Endothelial cell of hepatic sinusoid (primary cell): ENCODE results near the gene SOX6.

Experiments
- in situ Hi-C: cut with HindIII; loops from 2 replicates; pipeline ENCODE4 v1.10.0; 2017; ENCODE audit warnings: low sequenced_read_pairs

SOX6 gene

GRCh38 chr11:16195651-16196050 lies 160.7 kb downstream of the SOX6 start:
- in situ Hi-C loops, result no loop called here

- in situ Hi-C loops, result no loop called here
These were observed 161.8 kb downstream of the SOX6 start for GRCh38 chr11:16194566-16194965.

- in situ Hi-C loops, result no loop called here
These were observed 162.4 kb downstream of the SOX6 start for GRCh38 chr11:16193897-16194381.

- in situ Hi-C loops, result no loop called here
These were observed 164.5 kb downstream of the SOX6 start for GRCh38 chr11:16191868-16192240.

GRCh38 chr11:16191212-16191867 lies 165.0 kb downstream of the SOX6 start:
- in situ Hi-C loops, result no loop called here

- in situ Hi-C loops, result no loop called here
These were observed 169.7 kb downstream of the SOX6 start for GRCh38 chr11:16186680-16187079.

- in situ Hi-C loops, result no loop called here
These were observed 171.3 kb downstream of the SOX6 start for GRCh38 chr11:16185042-16185441.

GRCh38 chr11:16184588-16184987 lies 171.8 kb downstream of the SOX6 start:
- in situ Hi-C loops, result no loop called here

- in situ Hi-C loops, result no loop called here
These were observed 173.8 kb downstream of the SOX6 start for GRCh38 chr11:16182553-16182952.

GRCh38 chr11:16180868-16181267 lies 175.5 kb downstream of the SOX6 start:
- in situ Hi-C loops, result no loop called here

- in situ Hi-C loops, result no loop called here
These were observed 176.7 kb downstream of the SOX6 start for GRCh38 chr11:16179676-16180075.

GRCh38 chr11:16178273-16178672 lies 178.1 kb downstream of the SOX6 start:
- in situ Hi-C loops, result no loop called here

GRCh38 chr11:16177688-16178087 lies 178.7 kb downstream of the SOX6 start:
- in situ Hi-C loops, result no loop called here

- in situ Hi-C loops, result no loop called here
These were observed 182.5 kb downstream of the SOX6 start for GRCh38 chr11:16173798-16174197.

GRCh38 chr11:16171882-16172281 lies 184.5 kb downstream of the SOX6 start:
- in situ Hi-C loops, result no loop called here

- in situ Hi-C loops, result no loop called here
These were observed 186.1 kb downstream of the SOX6 start for GRCh38 chr11:16169956-16170847.

GRCh38 chr11:16169541-16169940 lies 186.8 kb downstream of the SOX6 start:
- in situ Hi-C loops, result no loop called here

- in situ Hi-C loops, result no loop called here
These were observed 188.4 kb downstream of the SOX6 start for GRCh38 chr11:16167706-16168487.

GRCh38 chr11:16166571-16166970 lies 189.8 kb downstream of the SOX6 start:
- in situ Hi-C loops, result no loop called here

- in situ Hi-C loops, result no loop called here
These were observed 196.2 kb downstream of the SOX6 start for GRCh38 chr11:16160146-16160545.

GRCh38 chr11:16158426-16158994 lies 197.8 kb downstream of the SOX6 start:
- in situ Hi-C loops, result no loop called here
